ENCODE data around the gene CR1.

CR1 gene

DNA sequence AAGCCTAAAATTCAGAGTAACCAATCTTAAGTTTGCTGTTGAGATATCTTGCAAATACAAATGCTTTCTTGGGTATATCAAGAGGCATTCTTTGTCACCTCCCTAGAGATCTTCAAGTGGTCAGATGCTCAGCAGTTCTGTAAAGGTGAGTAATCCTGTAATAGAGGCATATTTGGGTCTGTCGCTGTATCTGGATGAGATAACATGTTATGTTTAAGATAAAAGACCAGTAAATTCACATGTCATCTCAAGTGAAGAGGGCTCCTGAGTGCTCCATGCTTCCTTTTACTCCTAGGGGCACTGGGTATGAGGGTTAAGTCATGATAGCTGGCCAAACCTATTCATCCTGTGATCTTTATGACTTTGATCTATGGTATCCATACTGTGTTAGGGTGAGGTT is 34.3 kb upstream of the CR1 start:
- no peak overlapping the region for H3K27ac ChIP-seq
- TF ChIP-seq ZFX (IDR thresholded peaks at IDR 0.05; ENCODE audit: borderline replicate concordance) = no peak
- TF ChIP-seq, protein P1, sequence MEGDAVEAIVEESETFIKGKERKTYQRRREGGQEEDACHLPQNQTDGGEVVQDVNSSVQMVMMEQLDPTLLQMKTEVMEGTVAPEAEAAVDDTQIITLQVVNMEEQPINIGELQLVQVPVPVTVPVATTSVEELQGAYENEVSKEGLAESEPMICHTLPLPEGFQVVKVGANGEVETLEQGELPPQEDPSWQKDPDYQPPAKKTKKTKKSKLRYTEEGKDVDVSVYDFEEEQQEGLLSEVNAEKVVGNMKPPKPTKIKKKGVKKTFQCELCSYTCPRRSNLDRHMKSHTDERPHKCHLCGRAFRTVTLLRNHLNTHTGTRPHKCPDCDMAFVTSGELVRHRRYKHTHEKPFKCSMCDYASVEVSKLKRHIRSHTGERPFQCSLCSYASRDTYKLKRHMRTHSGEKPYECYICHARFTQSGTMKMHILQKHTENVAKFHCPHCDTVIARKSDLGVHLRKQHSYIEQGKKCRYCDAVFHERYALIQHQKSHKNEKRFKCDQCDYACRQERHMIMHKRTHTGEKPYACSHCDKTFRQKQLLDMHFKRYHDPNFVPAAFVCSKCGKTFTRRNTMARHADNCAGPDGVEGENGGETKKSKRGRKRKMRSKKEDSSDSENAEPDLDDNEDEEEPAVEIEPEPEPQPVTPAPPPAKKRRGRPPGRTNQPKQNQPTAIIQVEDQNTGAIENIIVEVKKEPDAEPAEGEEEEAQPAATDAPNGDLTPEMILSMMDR (IDR thresholded peaks at IDR 0.05) = no peak

DNA sequence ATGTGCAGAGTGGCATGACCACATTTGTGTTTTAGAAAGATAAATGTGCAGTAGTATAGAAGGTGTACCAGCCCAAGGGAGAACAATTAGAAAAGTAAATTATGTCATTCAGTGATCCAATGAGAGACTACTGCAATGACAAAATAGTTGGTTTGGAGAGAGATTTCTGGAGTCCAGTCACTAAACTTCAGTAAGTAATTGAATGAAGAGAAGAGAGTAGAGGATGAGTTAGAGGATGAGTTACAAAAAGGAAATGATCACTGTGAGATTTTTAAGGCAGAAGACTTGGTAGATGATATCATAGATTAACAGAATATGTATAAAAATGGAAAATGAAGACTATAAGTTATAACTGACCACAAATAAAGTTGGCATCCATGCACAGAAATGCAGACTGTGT is 33.4 kb upstream of the CR1 start:
- TF ChIP-seq, protein P1 (IDR thresholded peaks at IDR 0.05) = no peak
- TF ChIP-seq ZFX (IDR thresholded peaks at IDR 0.05; ENCODE audit: borderline replicate concordance) = no peak

DNA sequence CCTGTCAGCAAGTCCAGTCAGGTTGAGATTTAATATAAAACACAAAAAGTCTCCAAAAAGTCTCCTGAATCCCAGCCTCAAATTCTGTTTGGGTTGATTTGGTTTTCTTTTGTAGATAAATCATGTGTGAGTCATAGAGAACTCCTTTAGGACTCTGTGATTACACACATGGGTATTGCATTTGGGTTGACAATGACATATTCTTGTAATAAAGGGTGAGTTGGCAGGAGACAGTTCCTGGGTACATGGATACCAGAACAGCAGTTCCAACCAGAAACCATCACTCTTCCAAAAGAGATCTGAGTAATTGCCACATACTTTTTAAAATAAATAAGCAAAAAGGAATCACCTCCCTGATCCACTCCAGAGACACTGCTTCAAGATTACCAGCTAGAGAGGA is 32.9 kb upstream of the CR1 start:
- TF ChIP-seq, protein P1 (IDR thresholded peaks at IDR 0.05) = no peak
- TF ChIP-seq ZFX (IDR thresholded peaks at IDR 0.05; ENCODE audit: borderline replicate concordance) = no peak
- H3K27ac ChIP-seq = no peak overlapping the region

More for the DNA sequence above, 33.4 kb upstream of the CR1 start:
- no peak overlapping the region for H3K27ac ChIP-seq

DNA sequence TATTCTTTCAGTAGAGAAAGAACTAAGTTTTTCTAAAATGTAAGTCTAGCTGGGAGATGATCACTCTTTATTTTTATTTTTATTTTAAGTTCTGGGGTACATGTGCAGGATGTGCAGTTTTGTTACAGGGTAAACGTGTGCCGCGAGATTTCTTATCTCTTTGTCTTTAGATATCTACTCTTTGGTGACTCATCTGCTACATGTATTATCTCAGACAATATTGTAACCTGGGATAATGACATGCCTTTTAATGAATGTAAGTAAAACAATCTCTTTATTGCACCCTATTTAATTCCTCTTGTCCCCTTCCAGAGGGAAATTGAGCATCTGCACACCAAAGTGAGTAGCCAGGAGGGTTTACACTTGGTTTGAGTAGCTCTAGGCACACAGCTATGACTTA is 32.4 kb upstream of the CR1 start:
- no peak overlapping the region for H3K27ac ChIP-seq
- TF ChIP-seq, protein P1 (IDR thresholded peaks at IDR 0.05) = no peak
- no peak for TF ChIP-seq ZFX (IDR thresholded peaks at IDR 0.05; ENCODE audit: borderline replicate concordance)

DNA sequence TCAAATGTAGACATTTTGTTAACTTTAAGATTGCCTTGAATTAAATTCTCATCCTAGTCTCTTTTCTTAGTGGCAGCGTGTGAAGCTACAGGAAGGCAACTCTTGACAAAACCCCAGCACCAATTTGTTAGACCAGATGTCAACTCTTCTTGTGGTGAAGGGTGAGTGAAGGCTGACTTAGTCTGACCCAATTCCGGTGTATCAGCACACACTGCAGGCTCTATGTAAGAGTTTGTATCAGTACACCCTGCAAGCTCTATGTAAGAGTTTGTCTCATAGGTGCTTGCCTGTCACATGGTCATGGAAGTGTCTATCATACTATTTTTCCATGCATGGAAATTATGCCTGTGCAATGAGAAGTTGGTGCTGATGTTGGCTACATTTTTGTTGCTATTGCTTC is 25.0 kb upstream of the CR1 start:
- no peak for TF ChIP-seq ZFX (IDR thresholded peaks at IDR 0.05; ENCODE audit: borderline replicate concordance)
- TF ChIP-seq, protein P1 (IDR thresholded peaks at IDR 0.05) = no peak
- no peak overlapping the region for H3K27ac ChIP-seq

DNA sequence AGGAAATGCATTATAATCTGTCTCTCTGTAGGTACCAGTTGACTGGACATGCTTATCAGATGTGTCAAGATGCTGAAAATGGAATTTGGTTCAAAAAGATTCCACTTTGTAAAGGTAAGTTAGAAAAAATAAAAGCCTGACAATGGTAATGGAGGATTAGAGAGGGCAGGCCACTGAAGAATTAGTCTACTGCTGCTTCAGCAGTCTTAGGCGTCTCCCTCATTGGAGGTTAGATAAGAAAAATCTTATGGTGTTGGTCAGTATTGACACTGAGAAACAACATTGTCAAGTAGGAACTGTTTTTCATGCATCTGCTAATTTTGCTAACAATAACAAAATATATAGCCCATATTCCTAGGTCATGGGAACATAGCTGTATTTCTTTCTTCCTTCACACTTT is 21.7 kb upstream of the CR1 start:
- H3K27ac ChIP-seq = no peak overlapping the region
- no peak for TF ChIP-seq ZFX (IDR thresholded peaks at IDR 0.05; ENCODE audit: borderline replicate concordance)
- TF ChIP-seq, protein P1 (IDR thresholded peaks at IDR 0.05) = no peak

DNA sequence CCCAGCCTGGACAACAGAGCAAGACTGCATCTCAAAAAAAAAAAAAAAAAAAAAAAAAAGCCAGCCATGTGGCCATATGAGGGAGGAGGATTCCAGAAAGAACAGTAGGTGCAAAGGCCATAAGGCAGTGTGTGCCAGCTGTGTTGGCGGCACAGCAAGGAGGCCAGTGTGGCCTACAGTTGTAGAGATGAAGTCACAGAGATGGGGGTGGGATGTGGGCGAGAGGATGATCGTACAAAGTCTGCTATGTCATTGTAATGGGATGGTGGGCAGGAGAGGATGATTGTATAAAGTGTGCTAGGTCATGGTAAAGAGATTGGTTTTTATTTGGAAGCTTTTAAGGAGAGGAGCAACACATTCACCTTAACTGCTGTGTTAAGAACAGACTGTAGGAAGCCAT is 9.8 kb upstream of the CR1 start:
- TF ChIP-seq, protein P1 (IDR thresholded peaks at IDR 0.05) = no peak
- no peak for TF ChIP-seq ZFX (IDR thresholded peaks at IDR 0.05; ENCODE audit: borderline replicate concordance)
- no peak overlapping the region for H3K27ac ChIP-seq
